Mononuclear cell (primary cell): ENCODE results near the gene TNNI3. TPM values are rescaled to one million over a fixed set of nuclear protein-coding genes. Genes with fewer than 3 reads are reported as not detected.
"Not testable (repeated sequence)": the region's sequence is repeated elsewhere in the genome, so short reads cannot be mapped to it uniquely, and the experiment has no call there.

Experiments used
- H3K27me3 ChIP-seq: 2 replicates; pipeline ENCODE4 v1.6.0; 2011; ENCODE audit warnings: low read length, control low read depth; ENCODE audit not compliant: insufficient read depth
- H3K4me1 ChIP-seq: 2 replicates; pipeline ENCODE4 v1.5.1; 2011; ENCODE audit warnings: mild to moderate bottlenecking, low read length, control low read depth; ENCODE audit not compliant: insufficient read depth
- H3K4me3 ChIP-seq: 2 replicates; pipeline ENCODE4 v1.5.1; 2011; ENCODE audit warnings: mild to moderate bottlenecking, low read length, moderate library complexity
- H3K9me3 ChIP-seq: 2 replicates; pipeline ENCODE4 v1.5.1; 2011; ENCODE audit warnings: low read depth, mild to moderate bottlenecking, control low read depth, low read length
- total RNA-seq: library from RNA; depleted of rRNA; stranded (reverse); fragments of >200 nt; gene quantifications from one replicate; pipeline ENCODE4 v1.2.3, GENCODE V29; 2012

Gene TNNI3
- total RNA-seq, 1 donor, result not detected

DNA sequence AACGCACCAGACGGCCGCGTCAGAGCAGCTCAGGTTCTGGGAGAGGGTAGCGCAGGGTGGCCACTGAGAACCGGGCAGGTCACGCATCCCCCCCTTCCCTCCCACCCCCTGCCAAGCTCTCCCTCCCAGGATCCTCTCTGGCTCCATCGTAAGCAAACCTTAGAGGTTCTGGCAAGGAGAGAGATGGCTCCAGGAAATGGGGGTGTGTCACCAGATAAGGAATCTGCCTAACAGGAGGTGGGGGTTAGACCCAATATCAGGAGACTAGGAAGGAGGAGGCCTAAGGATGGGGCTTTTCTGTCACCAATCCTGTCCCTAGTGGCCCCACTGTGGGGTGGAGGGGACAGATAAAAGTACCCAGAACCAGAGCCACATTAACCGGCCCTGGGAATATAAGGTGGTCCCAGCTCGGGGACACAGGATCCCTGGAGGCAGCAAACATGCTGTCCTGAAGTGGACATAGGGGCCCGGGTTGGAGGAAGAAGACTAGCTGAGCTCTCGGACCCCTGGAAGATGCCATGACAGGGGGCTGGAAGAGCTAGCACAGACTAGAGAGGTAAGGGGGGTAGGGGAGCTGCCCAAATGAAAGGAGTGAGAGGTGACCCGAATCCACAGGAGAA is 42.0 kb downstream of the TNNI3 start:
- no peak overlapping the region for H3K4me3 ChIP-seq
- H3K4me1 ChIP-seq, result peaks cover 30% of the 10 kb centered on the region
- H3K27me3 ChIP-seq, result no peaks in the 10 kb centered on the region
- H3K9me3 ChIP-seq, result no peaks in the 10 kb centered on the region

DNA sequence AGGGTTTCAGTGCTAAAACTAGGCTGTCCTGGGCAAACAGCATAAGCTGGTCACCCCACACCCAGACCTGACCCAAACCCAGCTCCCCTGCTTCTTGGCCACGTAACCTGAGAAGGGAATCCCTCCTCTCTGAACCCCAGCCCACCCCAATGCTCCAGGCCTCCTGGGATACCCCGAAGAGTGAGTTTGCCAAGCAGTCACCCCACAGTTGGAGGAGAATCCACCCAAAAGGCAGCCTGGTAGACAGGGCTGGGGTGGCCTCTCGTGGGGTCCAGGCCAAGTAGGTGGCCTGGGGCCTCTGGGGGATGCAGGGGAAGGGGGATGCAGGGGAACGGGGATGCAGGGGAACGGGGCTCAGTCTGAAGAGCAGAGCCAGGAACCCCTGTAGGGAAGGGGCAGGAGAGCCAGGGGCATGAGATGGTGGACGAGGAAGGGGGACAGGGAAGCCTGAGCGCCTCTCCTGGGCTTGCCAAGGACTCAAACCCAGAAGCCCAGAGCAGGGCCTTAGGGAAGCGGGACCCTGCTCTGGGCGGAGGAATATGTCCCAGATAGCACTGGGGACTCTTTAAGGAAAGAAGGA is 42.9 kb downstream of the TNNI3 start:
- Histone ChIP-seq H3K4me3 (no peak overlapping the region), H3K9me3 (no peaks in the 10 kb centered on the region), H3K27me3 (no peaks in the 10 kb centered on the region), H3K4me1 (peaks cover 30% of the 10 kb centered on the region)

DNA sequence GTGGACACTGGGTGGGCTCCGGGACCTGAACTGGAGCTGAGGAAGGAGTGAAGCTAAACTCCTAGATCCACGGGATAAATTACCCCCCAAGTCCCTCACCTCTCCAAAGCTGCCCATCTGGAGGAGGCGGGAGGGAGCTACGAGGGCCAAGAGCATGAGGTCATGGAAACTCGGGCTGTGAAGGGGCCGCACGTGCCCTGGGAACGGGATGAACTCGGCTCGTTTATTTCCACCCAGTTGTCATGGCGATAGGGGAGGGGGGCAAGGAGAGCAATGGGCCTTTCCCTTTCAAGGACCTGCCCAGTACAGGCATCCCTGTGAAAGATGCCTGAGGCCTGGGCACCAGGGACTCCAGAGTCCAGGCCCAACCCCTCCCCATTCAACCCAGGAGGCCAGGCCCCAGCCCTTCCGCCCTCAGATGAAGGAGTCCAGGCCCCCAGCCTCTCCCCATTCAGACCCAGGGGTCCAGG is 43.9 kb downstream of the TNNI3 start:
- Histone ChIP-seq H3K9me3 (no peaks in the 10 kb centered on the region), H3K4me3 (no peak overlapping the region), H3K4me1 (peaks cover 25% of the 10 kb centered on the region), H3K27me3 (no peaks in the 10 kb centered on the region)

DNA sequence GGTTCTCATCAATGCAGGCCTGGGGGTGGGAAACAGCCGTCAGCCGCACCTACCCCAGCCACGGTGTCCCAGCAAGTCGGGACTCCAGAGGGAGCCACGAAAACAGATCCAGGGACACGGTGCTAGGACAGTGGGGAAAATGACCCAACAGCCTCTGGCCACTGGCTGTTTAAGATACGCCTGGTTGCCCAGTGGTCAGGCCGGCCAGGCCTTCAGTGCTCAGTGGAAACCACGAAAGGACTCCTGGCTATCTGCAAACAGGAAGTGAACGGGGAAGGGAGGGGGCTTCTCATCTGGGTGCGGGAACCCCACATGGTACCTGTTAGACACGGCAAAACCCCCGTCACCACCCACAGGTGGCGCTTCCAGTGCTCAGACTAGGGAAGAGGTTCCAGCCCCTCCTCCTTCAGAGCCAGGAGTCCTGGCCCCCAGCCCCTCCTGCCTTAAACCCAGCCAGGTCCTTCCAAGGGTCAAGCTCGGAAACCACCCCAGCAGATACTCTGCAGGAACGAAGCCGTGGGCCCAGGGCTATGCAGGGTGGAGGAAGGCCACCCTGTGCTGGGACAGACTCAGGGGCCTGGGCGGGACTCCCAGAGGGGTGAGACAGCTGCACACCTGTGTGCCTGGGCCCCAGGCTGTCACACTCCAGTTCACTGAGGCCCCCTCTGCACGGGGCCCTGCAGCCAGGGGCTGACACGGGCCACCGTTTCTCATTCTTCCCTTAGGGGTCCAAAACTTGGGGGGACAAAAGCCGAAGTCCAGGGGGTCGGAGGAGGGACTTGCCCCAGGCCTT is 44.6 kb downstream of the TNNI3 start:
- no peaks in the 10 kb centered on the region for H3K27me3 ChIP-seq
- peaks cover 18% of the 10 kb centered on the region for H3K4me1 ChIP-seq
- H3K9me3 ChIP-seq, result no peaks in the 10 kb centered on the region
- H3K4me3 ChIP-seq, result no peak overlapping the region

DNA sequence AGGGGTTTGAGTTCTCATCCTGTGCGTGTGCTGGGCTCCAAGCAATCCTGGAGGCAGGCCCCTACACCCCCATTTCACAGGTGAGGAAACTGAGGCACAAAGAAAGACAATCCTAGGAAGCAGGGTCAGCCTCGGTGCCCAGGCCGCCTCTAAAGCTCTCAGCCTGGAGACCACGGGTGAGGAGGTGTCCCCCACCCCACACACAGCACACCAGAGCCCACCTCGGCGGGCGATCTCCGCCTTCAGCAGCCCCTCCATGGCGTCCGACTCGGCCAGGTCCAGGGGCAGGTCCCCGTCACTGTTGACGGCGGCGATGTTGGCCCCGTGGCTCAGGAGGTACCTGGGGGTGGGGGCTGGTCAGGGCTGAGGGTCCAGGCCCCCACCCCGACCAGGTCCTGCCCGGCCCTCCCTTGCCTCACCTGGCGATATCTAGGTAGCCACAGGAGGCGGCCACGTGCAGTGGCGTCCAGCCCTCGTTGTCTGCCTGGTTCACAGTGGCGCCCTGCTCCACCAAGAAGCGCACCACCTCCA is 45.2 kb downstream of the TNNI3 start:
- no peaks in the 10 kb centered on the region for H3K27me3 ChIP-seq
- no peaks in the 10 kb centered on the region for H3K9me3 ChIP-seq
- no peak overlapping the region for H3K4me3 ChIP-seq
- peaks cover 17% of the 10 kb centered on the region for H3K4me1 ChIP-seq

DNA sequence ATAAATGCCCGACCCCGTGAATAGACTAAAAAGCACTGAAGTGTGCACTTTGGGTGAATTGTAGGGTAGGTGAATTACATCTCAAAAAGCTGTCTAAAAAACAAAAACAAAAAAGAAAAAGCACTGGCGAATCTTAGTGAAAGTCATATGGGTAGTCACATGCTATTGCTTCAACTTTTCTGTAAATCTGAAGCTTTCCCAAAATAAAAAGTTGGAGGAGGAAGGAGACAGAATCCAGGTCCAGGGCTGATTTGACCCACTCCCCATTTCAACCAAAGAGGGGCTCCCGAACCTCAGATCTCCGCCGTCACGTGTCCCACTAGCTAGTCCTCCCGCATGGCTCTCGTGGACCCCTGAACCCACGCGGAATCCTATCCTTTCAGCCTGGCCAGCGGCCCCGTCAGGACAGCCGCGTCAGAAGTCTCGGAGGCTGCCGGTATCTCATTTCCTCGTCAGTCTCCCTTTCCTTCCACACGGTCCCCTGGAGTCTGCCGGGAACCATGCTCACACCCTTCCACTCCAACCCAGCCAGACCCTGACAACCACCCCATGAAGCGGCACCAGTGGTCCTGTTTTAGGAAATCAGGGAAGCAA is 46.2 kb downstream of the TNNI3 start:
- Histone ChIP-seq H3K4me3 (no peak overlapping the region), H3K4me1 (peaks cover 13% of the 10 kb centered on the region), H3K9me3 (no peaks in the 10 kb centered on the region), H3K27me3 (no peaks in the 10 kb centered on the region)

DNA sequence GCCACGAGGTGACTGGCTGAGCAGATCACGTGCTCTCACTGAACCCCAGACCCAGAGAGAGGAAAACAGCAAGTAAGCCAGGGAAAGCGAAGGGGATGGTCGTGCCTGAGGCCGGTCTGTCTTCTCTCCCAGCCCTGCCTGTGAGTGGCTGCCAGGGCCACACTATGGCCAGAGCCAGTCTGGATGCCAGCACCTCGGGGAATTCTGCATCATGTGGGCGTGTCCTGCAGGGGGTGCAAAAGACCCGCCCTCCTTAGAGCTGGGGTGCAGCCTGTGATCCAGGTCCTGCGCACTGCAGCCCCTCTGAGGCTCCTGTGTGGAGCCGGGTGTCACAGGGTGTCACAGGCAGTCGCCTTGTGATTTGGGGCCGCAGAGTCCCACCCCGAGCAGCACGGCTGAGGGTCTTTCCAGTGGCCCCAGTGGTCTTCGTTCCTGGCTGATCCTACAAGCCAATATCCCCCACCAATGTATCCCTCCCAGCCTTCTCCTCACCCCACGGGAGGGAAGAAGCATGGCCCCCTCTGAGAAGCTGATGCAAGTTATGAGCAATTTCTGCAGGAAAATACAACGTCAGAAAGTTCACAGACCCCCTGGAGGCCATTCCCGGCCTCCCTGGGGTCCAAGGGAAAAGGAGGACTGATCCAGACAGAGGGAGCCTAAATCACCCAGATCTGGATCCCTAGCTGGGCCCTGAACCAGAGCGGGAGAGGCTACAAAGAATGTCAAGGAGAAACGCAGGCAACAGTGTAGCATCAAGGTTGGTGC is 47.8 kb downstream of the TNNI3 start:
- no peak overlapping the region for H3K4me3 ChIP-seq
- no peaks in the 10 kb centered on the region for H3K9me3 ChIP-seq
- no peaks in the 10 kb centered on the region for H3K4me1 ChIP-seq
- H3K27me3 ChIP-seq, result no peaks in the 10 kb centered on the region

DNA sequence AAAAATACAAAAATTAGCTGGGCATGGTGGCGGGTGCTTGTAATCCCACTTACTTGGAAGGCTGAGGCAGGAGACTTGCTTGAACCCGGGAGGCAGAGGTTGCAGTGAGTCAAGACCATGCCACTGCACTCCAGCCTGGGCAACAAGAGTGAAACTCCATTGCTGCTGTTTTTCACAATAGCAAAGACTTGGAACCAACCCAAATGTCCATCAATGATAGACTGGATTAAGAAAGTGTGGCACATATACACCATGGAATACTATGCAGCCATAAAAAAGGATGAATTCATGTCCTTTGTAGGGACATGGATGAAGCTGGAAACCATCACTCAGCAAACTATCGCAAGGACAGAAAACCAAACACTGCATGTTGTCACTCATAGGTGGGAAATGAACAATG is 50.3 kb downstream of the TNNI3 start:
- not testable (repeated sequence) for H3K9me3 ChIP-seq

DNA sequence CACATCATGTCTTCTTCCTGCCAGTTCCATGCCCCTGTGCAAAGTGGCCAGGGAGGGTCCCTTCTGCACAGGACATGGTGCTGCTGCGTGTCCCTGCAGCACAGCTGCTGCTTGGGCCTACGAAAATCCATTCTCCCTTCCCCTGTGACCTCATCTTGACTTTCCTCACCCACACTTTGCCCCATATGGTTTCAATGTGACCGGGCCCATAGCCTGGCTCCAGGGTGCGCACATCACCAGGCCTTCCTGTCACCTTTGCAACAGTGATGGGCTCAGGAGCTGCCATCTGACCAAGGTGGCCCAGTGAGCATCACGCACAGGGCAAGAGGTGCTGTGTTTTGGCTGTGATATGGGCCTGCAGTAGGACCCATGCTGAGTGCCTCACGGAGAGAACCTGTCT is 50.9 kb downstream of the TNNI3 start:
- H3K27me3 ChIP-seq, result no peaks in the 10 kb centered on the region
- H3K9me3 ChIP-seq, result no peaks in the 10 kb centered on the region
- no peaks in the 10 kb centered on the region for H3K4me1 ChIP-seq

More for the DNA sequence above, 50.3 kb downstream of the TNNI3 start:
- H3K4me1 ChIP-seq, H3K27me3 ChIP-seq, H3K4me3 ChIP-seq: not testable (repeated sequence)

DNA sequence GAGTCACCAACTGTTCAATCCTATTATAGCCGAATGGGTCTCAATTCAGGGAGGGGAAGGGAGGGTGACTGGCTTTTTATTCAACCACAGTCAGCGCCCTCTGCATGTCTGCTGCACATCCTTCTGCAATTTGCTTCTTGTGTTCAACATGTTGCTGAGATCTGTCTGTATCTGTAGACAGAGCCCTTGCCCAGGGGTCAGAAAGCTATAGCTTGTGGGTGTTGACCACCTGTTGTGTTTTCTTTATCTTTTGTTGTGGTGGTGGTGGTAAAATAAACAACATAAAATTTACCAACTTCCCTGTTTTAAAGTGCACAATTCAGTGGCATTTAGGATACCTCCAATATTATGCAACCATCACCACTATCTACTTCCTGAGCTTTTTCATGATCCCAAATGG is 52.3 kb downstream of the TNNI3 start:
- Histone ChIP-seq H3K9me3 (no peaks in the 10 kb centered on the region), H3K4me1 (no peaks in the 10 kb centered on the region), H3K27me3 (no peaks in the 10 kb centered on the region), H3K4me3 (no peak overlapping the region)

More for the DNA sequence above, 50.9 kb downstream of the TNNI3 start:
- no peak overlapping the region for H3K4me3 ChIP-seq

DNA sequence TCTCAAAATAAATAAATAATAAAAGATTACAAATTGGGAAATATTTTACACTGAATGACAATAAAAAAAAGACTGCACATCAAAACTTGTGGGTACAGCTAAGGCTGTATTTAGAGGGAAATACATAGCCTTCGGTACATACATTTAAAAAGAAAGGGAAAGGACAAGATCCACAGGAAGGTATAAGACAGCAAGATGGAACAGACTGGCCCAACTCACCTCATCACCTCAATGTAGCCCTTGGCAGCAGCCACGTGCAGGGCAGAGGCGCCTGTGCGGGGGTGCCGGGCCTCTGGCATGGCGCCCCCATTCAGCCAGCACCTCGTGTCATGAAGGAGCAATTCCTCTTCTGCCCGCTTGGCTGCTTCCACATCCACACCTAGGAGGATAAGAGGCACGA is 54.3 kb downstream of the TNNI3 start:
- peaks cover 9% of the 10 kb centered on the region for H3K4me1 ChIP-seq
- no peaks in the 10 kb centered on the region for H3K9me3 ChIP-seq
- H3K27me3 ChIP-seq, result no peaks in the 10 kb centered on the region
- no peak overlapping the region for H3K4me3 ChIP-seq

Other genes with a start within 250 kb of the TNNI3 start
- gene NLRP7, start 210.2 kb downstream of the TNNI3 start, total RNA-seq, result 0.10 TPM
- 2.4 TPM for gene NLRP2, start 191.4 kb downstream of the TNNI3 start, total RNA-seq
- gene GP6, start 119.5 kb downstream of the TNNI3 start, total RNA-seq, result 3.3 TPM
- 6.8 TPM for gene RDH13, start 94.6 kb downstream of the TNNI3 start, total RNA-seq
- gene EPS8L1, start 81.9 kb downstream of the TNNI3 start, total RNA-seq, result 0.84 TPM
- 45.8 TPM for gene PPP1R12C, start 40.1 kb downstream of the TNNI3 start, total RNA-seq
- 9.7 TPM for gene TNNT1, start 8.5 kb downstream of the TNNI3 start, total RNA-seq
- gene DNAAF3, start 8.9 kb upstream of the TNNI3 start, total RNA-seq, result 0.52 TPM
- 0.63 TPM for gene SYT5, start 22.6 kb upstream of the TNNI3 start, total RNA-seq
- not detected for gene PTPRH, start 51.8 kb upstream of the TNNI3 start, total RNA-seq
- gene TMEM86B, start 71.0 kb upstream of the TNNI3 start, total RNA-seq, result 2.0 TPM
- 62.5 TPM for gene PPP6R1, start 101.3 kb upstream of the TNNI3 start, total RNA-seq
- 7.9 TPM for gene HSPBP1, start 122.4 kb upstream of the TNNI3 start, total RNA-seq
- gene BRSK1, start 126.3 kb upstream of the TNNI3 start, total RNA-seq, result 0.52 TPM
- 2.0 TPM for gene TMEM150B, start 167.6 kb upstream of the TNNI3 start, total RNA-seq
- 14.3 TPM for gene KMT5C, start 182.1 kb upstream of the TNNI3 start, total RNA-seq
- gene COX6B2, start 197.0 kb upstream of the TNNI3 start, total RNA-seq, result not detected
- not detected for gene GARIN5B, start 205.5 kb upstream of the TNNI3 start, total RNA-seq
- gene IL11, start 212.7 kb upstream of the TNNI3 start, total RNA-seq, result 0.10 TPM
- not detected for gene TMEM190, start 219.1 kb upstream of the TNNI3 start, total RNA-seq
- 1.9 TPM for gene TMEM238, start 226.6 kb upstream of the TNNI3 start, total RNA-seq
- gene RPL28, start 228.2 kb upstream of the TNNI3 start, total RNA-seq, result 605 TPM